Osteoblast (primary cell): ENCODE results near the gene GBX1. TPM values are rescaled to one million over a fixed set of nuclear protein-coding genes. Genes with fewer than 3 reads are reported as not detected.

ENCODE experiments used
- DNase-seq: peaks from one replicate; pipeline ENCODE4 v3.0.0; 2011; ENCODE audit warnings: low spot score, mixed read lengths; ENCODE audit not compliant: insufficient read length; ENCODE audit errors: missing footprints
- H2AFZ ChIP-seq: 2 replicates; pipeline ENCODE4 v1.6.0; 2011; ENCODE audit warnings: mild to moderate bottlenecking, low read length
- H3K27ac ChIP-seq: 2 replicates; pipeline ENCODE4 v1.5.1; 2011; ENCODE audit warnings: mild to moderate bottlenecking, low read depth, low read length, moderate library complexity
- H3K27me3 ChIP-seq: 2 replicates; pipeline ENCODE4 v1.6.0; 2012; ENCODE audit warnings: mild to moderate bottlenecking, control low read depth, inconsistent platforms, low read length, moderate library complexity; ENCODE audit not compliant: insufficient read depth
- H3K36me3 ChIP-seq: 2 replicates; pipeline ENCODE4 v1.5.1; 2011; ENCODE audit warnings: mild to moderate bottlenecking, low read length, control low read depth, moderate library complexity; ENCODE audit not compliant: insufficient read depth
- H3K4me1 ChIP-seq: 2 replicates; pipeline ENCODE4 v1.5.1; 2011; ENCODE audit warnings: mild to moderate bottlenecking, low read length, control low read depth, moderate library complexity; ENCODE audit not compliant: insufficient read depth
- H3K4me2 ChIP-seq: 2 replicates; pipeline ENCODE4 v1.6.0; 2011; ENCODE audit warnings: mild to moderate bottlenecking, low read length; ENCODE audit not compliant: insufficient read depth
- H3K4me3 ChIP-seq: fragments of 200-600 bp; sonication (generic); 3 replicates; pipeline ENCODE4 v1.5.1; 2012; ENCODE audit warnings: mild to moderate bottlenecking, low read length, inconsistent platforms; ENCODE audit not compliant: insufficient read depth
- H3K79me2 ChIP-seq: 2 replicates; pipeline ENCODE4 v1.6.0; 2012; ENCODE audit warnings: mild to moderate bottlenecking, low read length, control low read depth, inconsistent platforms; ENCODE audit not compliant: insufficient read depth
- H3K9me3 ChIP-seq: 2 replicates; pipeline ENCODE4 v1.5.1; 2011; ENCODE audit warnings: low read depth, low read length, control low read depth
- H4K20me1 ChIP-seq: 2 replicates; pipeline ENCODE4 v1.6.0; 2012; ENCODE audit warnings: mild to moderate bottlenecking, low read length, control low read depth; ENCODE audit not compliant: insufficient read depth
- CTCF ChIP-seq: IDR thresholded peaks from 2 replicates; pipeline ENCODE4 v1.5.1; 2011; ENCODE audit warnings: mild to moderate bottlenecking, low read depth, low read length, moderate library complexity; ENCODE audit errors: extremely low read depth
- total RNA-seq: library from RNA; depleted of rRNA; stranded (reverse); fragments of >200 nt; gene quantifications from 2 replicates; pipeline ENCODE4 v1.2.3, GENCODE V29; 2012

The GBX1 gene
- total RNA-seq, 1 donor = not detected

- Histone ChIP-seq H3K9me3 (no peaks in the 10 kb centered on the region), H3K79me2 (no peaks in the 10 kb centered on the region), H3K4me1 (no peaks in the 10 kb centered on the region), H3K36me3 (no peaks in the 10 kb centered on the region), H3K27me3 (peaks cover 59% of the 10 kb centered on the region), H2AFZ (no peak overlapping the region), H3K4me3 (no peak overlapping the region), H3K27ac (no peak overlapping the region), H3K4me2 (no peak overlapping the region), H4K20me1 (no peaks in the 10 kb centered on the region)
- peak; percentile 26 for TF ChIP-seq CTCF
- no peak for DNase-seq
Observed at GRCh38 chr7:151152643-151153513, 14.6 kb downstream of the GBX1 start.

GRCh38 chr7:151150388-151150787 is 17.1 kb downstream of the GBX1 start:
- no peak for DNase-seq
- Histone ChIP-seq H3K9me3 (no peaks in the 10 kb centered on the region), H3K4me1 (no peaks in the 10 kb centered on the region), H3K4me2 (no peak overlapping the region), H3K27ac (no peak overlapping the region), H3K36me3 (no peaks in the 10 kb centered on the region), H3K4me3 (no peak overlapping the region), H3K79me2 (no peaks in the 10 kb centered on the region), H4K20me1 (no peaks in the 10 kb centered on the region), H3K27me3 (peaks cover 53% of the 10 kb centered on the region), H2AFZ (no peak overlapping the region)
- no peak for TF ChIP-seq CTCF

GRCh38 chr7:151148319-151149259 is 18.9 kb downstream of the GBX1 start:
- Histone ChIP-seq H4K20me1 (no peaks in the 10 kb centered on the region), H3K27me3 (peaks cover 44% of the 10 kb centered on the region), H3K4me2 (no peak overlapping the region), H2AFZ (no peak overlapping the region), H3K27ac (no peak overlapping the region), H3K36me3 (peaks cover 8% of the 10 kb centered on the region), H3K79me2 (no peaks in the 10 kb centered on the region), H3K4me3 (no peak overlapping the region), H3K4me1 (no peaks in the 10 kb centered on the region), H3K9me3 (no peaks in the 10 kb centered on the region)
- no peak for TF ChIP-seq CTCF
- DNase-seq = no peak

GRCh38 chr7:151146761-151147160 is 20.7 kb downstream of the GBX1 start:
- H4K20me1 ChIP-seq = no peaks in the 10 kb centered on the region
- H2AFZ ChIP-seq = no peak overlapping the region
- no peak overlapping the region for H3K4me2 ChIP-seq
- H3K4me1 ChIP-seq = no peaks in the 10 kb centered on the region
- H3K9me3 ChIP-seq = no peaks in the 10 kb centered on the region
- peaks cover 20% of the 10 kb centered on the region for H3K36me3 ChIP-seq
- H3K27me3 ChIP-seq = peaks cover 29% of the 10 kb centered on the region
- DNase-seq = no peak
- no peak for TF ChIP-seq CTCF
- H3K79me2 ChIP-seq = no peaks in the 10 kb centered on the region
- H3K27ac ChIP-seq = no peak overlapping the region
- H3K4me3 ChIP-seq = no peak overlapping the region
